SK-N-MC (cell line): ENCODE results near the gene LGI1.

ENCODE experiments used
- DNase-seq: peaks from one replicate; pipeline ENCODE4 v3.0.0-alpha.2; 2011; ENCODE audit warnings: low read depth, low spot score
- H3K27ac ChIP-seq: fragments of 200-600 bp; sonication (generic); 2 replicates; pipeline ENCODE4 v1.5.1; 2016; ENCODE audit warnings: mixed run types
- H3K36me3 ChIP-seq: fragments of 200-600 bp; sonication (generic); 2 replicates; pipeline ENCODE4 v1.6.1; 2017; ENCODE audit warnings: antibody characterized with exemption, low read length, mixed read lengths; ENCODE audit not compliant: insufficient read depth
- H3K4me3 ChIP-seq: fragments of 200-600 bp; sonication (generic); 2 replicates; pipeline ENCODE4 v1.5.1; 2016
- H3K9ac ChIP-seq: fragments of 200-600 bp; sonication (generic); 2 replicates; pipeline ENCODE4 v1.8.0; 2017; ENCODE audit warnings: mixed run types, mixed read lengths; ENCODE audit not compliant: insufficient read length
- H3K9me3 ChIP-seq: fragments of 200-600 bp; sonication (generic); 2 replicates; pipeline ENCODE4 v1.6.1; 2017; ENCODE audit warnings: low read depth, mild to moderate bottlenecking, antibody characterized with exemption, low read length, moderate library complexity, mixed read lengths
- EZH2 ChIP-seq: fragments of 200-600 bp; sonication (generic); IDR thresholded peaks from one replicate; pipeline ENCODE4 v1.6.1; 2017; ENCODE audit warnings: antibody characterized with exemption
- FOXP2 ChIP-seq: optimal IDR thresholded peaks from 2 replicates; pipeline ENCODE3; 2011; ENCODE audit warnings: mild to moderate bottlenecking, moderate library complexity; ENCODE audit not compliant: insufficient read depth; ENCODE audit errors: extremely low read length, control extremely low read depth
- POLR2AphosphoS5 ChIP-seq: IDR thresholded peaks from 2 replicates; pipeline ENCODE4 v1.6.1; 2012; ENCODE audit warnings: mild to moderate bottlenecking, low read depth, low read length, borderline replicate concordance

The LGI1 gene

GRCh38 chr10:93722550-93722949 is 35.2 kb upstream of the LGI1 start:
- Histone ChIP-seq H3K4me3 (no peak overlapping the region), H3K9ac (no peak overlapping the region), H3K9me3 (no peaks in the 10 kb centered on the region), H3K36me3 (no peaks in the 10 kb centered on the region), H3K27ac (no peak overlapping the region)
- no peak for TF ChIP-seq EZH2
- TF ChIP-seq POLR2AphosphoS5: no peak
- TF ChIP-seq FOXP2: no peak
- DNase-seq: no peak

GRCh38 chr10:93723153-93723552 is 34.6 kb upstream of the LGI1 start:
- Histone ChIP-seq H3K27ac (no peak overlapping the region), H3K4me3 (no peak overlapping the region), H3K36me3 (no peaks in the 10 kb centered on the region), H3K9me3 (no peaks in the 10 kb centered on the region), H3K9ac (no peak overlapping the region)
- no peak for TF ChIP-seq POLR2AphosphoS5
- TF ChIP-seq EZH2: no peak
- no peak for TF ChIP-seq FOXP2
- DNase-seq: no peak

- no peak overlapping the region for H3K27ac ChIP-seq
- H3K36me3 ChIP-seq: no peaks in the 10 kb centered on the region
- H3K9me3 ChIP-seq: no peaks in the 10 kb centered on the region
- no peak overlapping the region for H3K9ac ChIP-seq
- DNase-seq: no peak
- TF ChIP-seq FOXP2: no peak
- no peak for TF ChIP-seq POLR2AphosphoS5
- TF ChIP-seq EZH2: no peak
- no peak overlapping the region for H3K4me3 ChIP-seq
Measured at GRCh38 chr10:93726024-93726423, 31.7 kb upstream of the LGI1 start.

GRCh38 chr10:93741367-93741766 is 16.4 kb upstream of the LGI1 start:
- Histone ChIP-seq H3K4me3 (no peak overlapping the region), H3K9ac (no peak overlapping the region), H3K9me3 (no peaks in the 10 kb centered on the region), H3K36me3 (no peaks in the 10 kb centered on the region), H3K27ac (no peak overlapping the region)
- TF ChIP-seq POLR2AphosphoS5 (no peak), EZH2 (no peak), FOXP2 (no peak)
- no peak for DNase-seq

GRCh38 chr10:93742633-93743349 is 14.9 kb upstream of the LGI1 start:
- no peak overlapping the region for H3K4me3 ChIP-seq
- H3K27ac ChIP-seq: no peak overlapping the region
- H3K36me3 ChIP-seq: no peaks in the 10 kb centered on the region
- no peaks in the 10 kb centered on the region for H3K9me3 ChIP-seq
- H3K9ac ChIP-seq: no peak overlapping the region
- DNase-seq: no peak
- TF ChIP-seq POLR2AphosphoS5: no peak
- no peak for TF ChIP-seq EZH2
- no peak for TF ChIP-seq FOXP2

- DNase-seq: no peak
- TF ChIP-seq FOXP2 (no peak), POLR2AphosphoS5 (no peak), EZH2 (no peak)
- Histone ChIP-seq H3K4me3 (no peak overlapping the region), H3K36me3 (no peaks in the 10 kb centered on the region), H3K9me3 (no peaks in the 10 kb centered on the region), H3K27ac (no peak overlapping the region), H3K9ac (no peak overlapping the region)
Measured at GRCh38 chr10:93745408-93746065, 12.2 kb upstream of the LGI1 start.

GRCh38 chr10:93746844-93747284 is 10.9 kb upstream of the LGI1 start:
- Histone ChIP-seq H3K36me3 (no peaks in the 10 kb centered on the region), H3K27ac (no peak overlapping the region), H3K4me3 (no peak overlapping the region), H3K9me3 (no peaks in the 10 kb centered on the region), H3K9ac (no peak overlapping the region)
- no peak for DNase-seq
- no peak for TF ChIP-seq FOXP2
- TF ChIP-seq EZH2: no peak
- no peak for TF ChIP-seq POLR2AphosphoS5

- Histone ChIP-seq H3K27ac (no peak overlapping the region), H3K36me3 (no peaks in the 10 kb centered on the region)
Measured at GRCh38 chr10:93749218-93749799, 8.4 kb upstream of the LGI1 start.

More at GRCh38 chr10:93749218-93749799, 8.4 kb upstream of the LGI1 start:
- Histone ChIP-seq H3K9me3 (no peaks in the 10 kb centered on the region), H3K9ac (no peak overlapping the region), H3K4me3 (no peak overlapping the region)
- no peak for DNase-seq
- TF ChIP-seq FOXP2 (no peak), POLR2AphosphoS5 (no peak), EZH2 (no peak)
